ENCODE results near the gene PTCRA. TPM values are rescaled to one million over a fixed set of nuclear protein-coding genes. Genes with fewer than 3 reads are reported as not detected.

The PTCRA gene
- polyA plus RNA-seq, 1 experiment = not detected

GRCh38 chr6:42973926-42974325 is 58.1 kb downstream of the PTCRA start:
- no peaks in the 10 kb centered on the region; the same call in 1 of the 2 replicates for H3K36me3 ChIP-seq (ENCODE audit: control insufficient read depth, insufficient read depth, low read length)
- no peak for DNase-seq (ENCODE audit: low read depth)
- POLR2A ChIA-PET = no interaction called here
- H3K27me3 ChIP-seq (ENCODE audit: control insufficient read depth, insufficient read depth, low read length) = no peaks in the 10 kb centered on the region
- TF ChIP-seq, protein P1, sequence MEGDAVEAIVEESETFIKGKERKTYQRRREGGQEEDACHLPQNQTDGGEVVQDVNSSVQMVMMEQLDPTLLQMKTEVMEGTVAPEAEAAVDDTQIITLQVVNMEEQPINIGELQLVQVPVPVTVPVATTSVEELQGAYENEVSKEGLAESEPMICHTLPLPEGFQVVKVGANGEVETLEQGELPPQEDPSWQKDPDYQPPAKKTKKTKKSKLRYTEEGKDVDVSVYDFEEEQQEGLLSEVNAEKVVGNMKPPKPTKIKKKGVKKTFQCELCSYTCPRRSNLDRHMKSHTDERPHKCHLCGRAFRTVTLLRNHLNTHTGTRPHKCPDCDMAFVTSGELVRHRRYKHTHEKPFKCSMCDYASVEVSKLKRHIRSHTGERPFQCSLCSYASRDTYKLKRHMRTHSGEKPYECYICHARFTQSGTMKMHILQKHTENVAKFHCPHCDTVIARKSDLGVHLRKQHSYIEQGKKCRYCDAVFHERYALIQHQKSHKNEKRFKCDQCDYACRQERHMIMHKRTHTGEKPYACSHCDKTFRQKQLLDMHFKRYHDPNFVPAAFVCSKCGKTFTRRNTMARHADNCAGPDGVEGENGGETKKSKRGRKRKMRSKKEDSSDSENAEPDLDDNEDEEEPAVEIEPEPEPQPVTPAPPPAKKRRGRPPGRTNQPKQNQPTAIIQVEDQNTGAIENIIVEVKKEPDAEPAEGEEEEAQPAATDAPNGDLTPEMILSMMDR (IDR thresholded peaks at IDR 0.05; ENCODE audit: insufficient read depth, low read depth, low read length) = no peak
- no peak overlapping the region for H3K4me3 ChIP-seq (ENCODE audit: low read depth, low read length)
- CTCF ChIA-PET = interaction anchor here (0.6 to 3.2 kb wide), 3 partner anchors 9 to 27 kb away, joined by 4 to 12 read pairs (median 5); no protein-coding TSS in a partner anchor

GRCh38 chr6:42974919-42975505 is 59.2 kb downstream of the PTCRA start:
- POLR2A ChIA-PET = no interaction called here
- Histone ChIP-seq H3K27me3 (ENCODE audit: control insufficient read depth, insufficient read depth, low read length) (no peaks in the 10 kb centered on the region), H3K36me3 (ENCODE audit: control insufficient read depth, insufficient read depth, low read length) (no peaks in the 10 kb centered on the region), H3K4me3 (ENCODE audit: low read depth, low read length) (no peak overlapping the region)
- no peak for DNase-seq (ENCODE audit: low read depth)
- TF ChIP-seq, protein P1 (IDR thresholded peaks at IDR 0.05; ENCODE audit: insufficient read depth, low read depth, low read length) = no peak
- CTCF ChIA-PET = interaction anchor here (3.2 kb wide), 1 partner anchor 10 kb away, joined by 12 read pairs; no protein-coding TSS in a partner anchor

Other genes with a start within 250 kb of the PTCRA start
- gene PRPH2, start 193.5 kb upstream of the PTCRA start, polyA plus RNA-seq (2011; rRNA removed) = 1.7 and 2.3 TPM in 2 replicates
- gene TBCC, start 169.9 kb upstream of the PTCRA start, polyA plus RNA-seq (2011; rRNA removed) = 16.5 and 23.8 TPM in 2 replicates
- gene BICRAL, start 134.0 kb upstream of the PTCRA start, polyA plus RNA-seq (2011; rRNA removed) = 7.4 and 8.6 TPM in 2 replicates
- gene RPL7L1, start 36.4 kb upstream of the PTCRA start, polyA plus RNA-seq (2011; rRNA removed) = 30.2 and 44.4 TPM in 2 replicates
- 45.7 and 50.6 TPM in 2 replicates for gene CNPY3, start 13.4 kb downstream of the PTCRA start, polyA plus RNA-seq (2011; rRNA removed)
- gene GNMT, start 44.7 kb downstream of the PTCRA start, polyA plus RNA-seq (2011; rRNA removed) = 0.10 and 0.39 TPM in 2 replicates
- 2.8 and 5.6 TPM in 2 replicates for gene PEX6, start 63.1 kb downstream of the PTCRA start, polyA plus RNA-seq (2011; rRNA removed)
- gene PPP2R5D, start 68.5 kb downstream of the PTCRA start, polyA plus RNA-seq (2011; rRNA removed) = 52.7 and 61.8 TPM in 2 replicates
- gene MEA1, start 97.9 kb downstream of the PTCRA start, polyA plus RNA-seq (2011; rRNA removed) = 107 and 121 TPM in 2 replicates
- 56.0 and 102 TPM in 2 replicates for gene KLHDC3, start 98.2 kb downstream of the PTCRA start, polyA plus RNA-seq (2011; rRNA removed)
- gene RRP36, start 105.6 kb downstream of the PTCRA start, polyA plus RNA-seq (2011; rRNA removed) = 43.1 and 52.7 TPM in 2 replicates
- gene CUL7, start 137.8 kb downstream of the PTCRA start, polyA plus RNA-seq (2011; rRNA removed) = 31.8 and 50.7 TPM in 2 replicates
- gene MRPL2, start 143.4 kb downstream of the PTCRA start, polyA plus RNA-seq (2011; rRNA removed) = 20.5 and 22.8 TPM in 2 replicates
- 13.2 and 16.8 TPM in 2 replicates for gene KLC4, start 143.6 kb downstream of the PTCRA start, polyA plus RNA-seq (2011; rRNA removed)
- gene PTK7, start 160.3 kb downstream of the PTCRA start, polyA plus RNA-seq (2011; rRNA removed) = 187 and 362 TPM in 2 replicates

Measured in BJ (cell line).